ENCODE data around the gene NELFE.

DNA sequence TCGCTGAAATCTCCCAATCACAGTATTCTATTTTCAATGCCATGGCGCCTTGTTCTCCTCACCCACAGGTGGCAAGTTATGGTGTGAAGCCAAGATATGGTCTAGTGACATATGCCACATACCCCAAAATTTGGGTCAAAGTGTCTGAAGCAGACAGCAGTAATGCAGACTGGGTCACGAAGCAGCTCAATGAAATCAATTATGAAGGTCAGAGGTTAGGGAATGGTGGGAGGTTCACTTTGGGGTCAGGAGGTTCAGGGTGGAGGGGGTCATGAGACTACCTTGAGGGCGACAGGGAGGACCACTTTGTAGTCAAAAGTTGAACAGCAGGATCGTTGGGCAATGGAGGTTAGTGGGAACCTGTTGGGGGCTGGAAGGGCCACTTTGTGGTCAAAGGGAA lies 10.5 kb downstream of the NELFE start:
- no peak for TF ChIP-seq REST (IDR thresholded peaks at IDR 0.05)
- TF ChIP-seq MAX (IDR thresholded peaks at IDR 0.05), result no peak
- TF ChIP-seq SP1 (IDR thresholded peaks at IDR 0.05), result no peak
- TF ChIP-seq, protein P1, sequence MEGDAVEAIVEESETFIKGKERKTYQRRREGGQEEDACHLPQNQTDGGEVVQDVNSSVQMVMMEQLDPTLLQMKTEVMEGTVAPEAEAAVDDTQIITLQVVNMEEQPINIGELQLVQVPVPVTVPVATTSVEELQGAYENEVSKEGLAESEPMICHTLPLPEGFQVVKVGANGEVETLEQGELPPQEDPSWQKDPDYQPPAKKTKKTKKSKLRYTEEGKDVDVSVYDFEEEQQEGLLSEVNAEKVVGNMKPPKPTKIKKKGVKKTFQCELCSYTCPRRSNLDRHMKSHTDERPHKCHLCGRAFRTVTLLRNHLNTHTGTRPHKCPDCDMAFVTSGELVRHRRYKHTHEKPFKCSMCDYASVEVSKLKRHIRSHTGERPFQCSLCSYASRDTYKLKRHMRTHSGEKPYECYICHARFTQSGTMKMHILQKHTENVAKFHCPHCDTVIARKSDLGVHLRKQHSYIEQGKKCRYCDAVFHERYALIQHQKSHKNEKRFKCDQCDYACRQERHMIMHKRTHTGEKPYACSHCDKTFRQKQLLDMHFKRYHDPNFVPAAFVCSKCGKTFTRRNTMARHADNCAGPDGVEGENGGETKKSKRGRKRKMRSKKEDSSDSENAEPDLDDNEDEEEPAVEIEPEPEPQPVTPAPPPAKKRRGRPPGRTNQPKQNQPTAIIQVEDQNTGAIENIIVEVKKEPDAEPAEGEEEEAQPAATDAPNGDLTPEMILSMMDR (IDR thresholded peaks at IDR 0.05; ENCODE audit: low read depth, low read length, missing input control), result no peak
- TF ChIP-seq JUND (IDR thresholded peaks at IDR 0.05), result no peak
- no peak for TF ChIP-seq TAF1 (conservative IDR thresholded peaks at IDR 0.05)
